Naive thymus-derived CD4-positive, alpha-beta T cell (primary cell): Measurements from ENCODE around the gene ORMDL3. TPM values are rescaled to one million over a fixed set of nuclear protein-coding genes. Genes with fewer than 3 reads are reported as not detected.
"Not testable (repeated sequence)": the region's sequence is repeated elsewhere in the genome, so short reads cannot be mapped to it uniquely, and the experiment has no call there.

ENCODE experiments used
- ATAC-seq: fragments of 150-1000 bp; cut with Tn5 transposase; 2 replicates; pipeline ENCODE4 v1.10.0; 2021; ENCODE audit warnings: mild to moderate bottlenecking, moderate library complexity
- CTCF ChIA-PET: fragments of 350-600 bp; sonication (Branson Sonifier 250); formaldehyde crosslinking; loops from one replicate; lab custom pipeline; 2021; ENCODE audit warnings: antibody characterized with exemption; lab: Charles Lee
- POLR2A ChIA-PET: fragments of 350-600 bp; sonication (Branson Sonifier 250); formaldehyde crosslinking; loops from one replicate; lab custom pipeline; 2021; ENCODE audit warnings: antibody characterized with exemption, inconsistent platforms; lab: Charles Lee
- DNase-seq, 9 donors: peaks; one replicate each; pipeline versions ENCODE4 v3.0.0 to v3.0.0-alpha.2; 2020 to 2022; ENCODE audit warnings: mixed read lengths in 1 of 9
- H3K27ac ChIP-seq: one replicate; pipeline ENCODE4 v1.7.0; 2013; ENCODE audit warnings: mild to moderate bottlenecking, low read depth, low read length, moderate library complexity
- H3K27me3 ChIP-seq, 2 donors: one replicate each; pipeline ENCODE4 v1.7.0; 2013; ENCODE audit warnings: low read length in 2 of 2, mild to moderate bottlenecking in 2 of 2, moderate library complexity in 2 of 2; ENCODE audit not compliant: control insufficient read depth in 2 of 2, insufficient read depth in 2 of 2
- H3K36me3 ChIP-seq, 3 experiments: 1 replicate in 2 of 3; 2 replicates in 1 of 3; pipeline ENCODE4 v1.7.0; 2013; ENCODE audit warnings: low read length in 3 of 3, mild to moderate bottlenecking in 3 of 3, moderate library complexity in 1 of 3; ENCODE audit not compliant: insufficient read depth in 3 of 3, control insufficient read depth in 2 of 3
- H3K4me1 ChIP-seq, 2 donors: one replicate each; pipeline ENCODE4 v1.7.0; 2013; ENCODE audit warnings: low read length in 2 of 2, mild to moderate bottlenecking in 2 of 2, moderate library complexity in 1 of 2; ENCODE audit not compliant: control insufficient read depth in 2 of 2, insufficient read depth in 2 of 2
- H3K4me3 ChIP-seq: 2 replicates; pipeline ENCODE4 v1.7.0; 2013; ENCODE audit warnings: mild to moderate bottlenecking, low read length
- H3K9me3 ChIP-seq, 3 experiments: 1 replicate in 2 of 3; 2 replicates in 1 of 3; pipeline ENCODE4 v1.7.0; 2013; ENCODE audit warnings: low read length in 3 of 3; ENCODE audit not compliant: control insufficient read depth in 2 of 3
- H3K27ac Mint-ChIP-seq, 9 donors: one replicate each; pipeline ENCODE4 v1.8.0; 2020 to 2022; ENCODE audit warnings: mixed read lengths in 9 of 9, mild to moderate bottlenecking in 8 of 9, moderate library complexity in 5 of 9, inconsistent platforms in 2 of 9
- H3K27me3 Mint-ChIP-seq, 5 donors: one replicate each; pipeline ENCODE4 v1.8.0; 2021 to 2022; ENCODE audit warnings: mixed read lengths in 5 of 5, mild to moderate bottlenecking in 1 of 5
- H3K36me3 Mint-ChIP-seq, 5 donors: one replicate each; pipeline ENCODE4 v1.8.0; 2020 to 2022; ENCODE audit warnings: mixed read lengths in 5 of 5, mild to moderate bottlenecking in 3 of 5, inconsistent platforms in 1 of 5
- H3K4me1 Mint-ChIP-seq, 7 donors: one replicate each; pipeline ENCODE4 v1.8.0; 2020 to 2022; ENCODE audit warnings: mixed read lengths in 7 of 7, mild to moderate bottlenecking in 3 of 7, inconsistent platforms in 1 of 7
- H3K4me3 Mint-ChIP-seq, 10 donors: one replicate each; pipeline ENCODE4 v1.8.0; 2020 to 2022; ENCODE audit warnings: mild to moderate bottlenecking in 10 of 10, mixed read lengths in 10 of 10, moderate library complexity in 6 of 10, inconsistent platforms in 2 of 10
- H3K9me3 Mint-ChIP-seq, 11 donors: one replicate each; pipeline ENCODE4 v1.8.0; 2020 to 2022; ENCODE audit warnings: mixed read lengths in 11 of 11, mild to moderate bottlenecking in 4 of 11, inconsistent platforms in 1 of 11, moderate library complexity in 1 of 11
- intact Hi-C, 2 donors: fragments of 100-400 bp; cut with micrococcal nuclease; formaldehyde crosslinking; loops; one replicate each; pipeline ENCODE4 v1.15.1; 2023
- polyA plus RNA-seq, 2 donors: library from polyadenylated mRNA; unstranded; fragments of 300-500 nt; fragmentation: Illumina TruSeq; gene quantifications; one replicate each; pipeline ENCODE4 v1.2.3, GENCODE V29; 2021
- total RNA-seq, 6 experiments: library from RNA in 5 of 6; stranded (reverse) in 5 of 6; gene quantifications; 1 replicate in 5 of 6; 2 replicates in 1 of 6; pipeline ENCODE4 v1.2.3 and lab custom pipeline; 2021 to 2026

Gene ORMDL3
- total and polyA plus RNA-seq, 7 experiments from 2014 or later: 77.6 to 205 (median 113) TPM

DNA sequence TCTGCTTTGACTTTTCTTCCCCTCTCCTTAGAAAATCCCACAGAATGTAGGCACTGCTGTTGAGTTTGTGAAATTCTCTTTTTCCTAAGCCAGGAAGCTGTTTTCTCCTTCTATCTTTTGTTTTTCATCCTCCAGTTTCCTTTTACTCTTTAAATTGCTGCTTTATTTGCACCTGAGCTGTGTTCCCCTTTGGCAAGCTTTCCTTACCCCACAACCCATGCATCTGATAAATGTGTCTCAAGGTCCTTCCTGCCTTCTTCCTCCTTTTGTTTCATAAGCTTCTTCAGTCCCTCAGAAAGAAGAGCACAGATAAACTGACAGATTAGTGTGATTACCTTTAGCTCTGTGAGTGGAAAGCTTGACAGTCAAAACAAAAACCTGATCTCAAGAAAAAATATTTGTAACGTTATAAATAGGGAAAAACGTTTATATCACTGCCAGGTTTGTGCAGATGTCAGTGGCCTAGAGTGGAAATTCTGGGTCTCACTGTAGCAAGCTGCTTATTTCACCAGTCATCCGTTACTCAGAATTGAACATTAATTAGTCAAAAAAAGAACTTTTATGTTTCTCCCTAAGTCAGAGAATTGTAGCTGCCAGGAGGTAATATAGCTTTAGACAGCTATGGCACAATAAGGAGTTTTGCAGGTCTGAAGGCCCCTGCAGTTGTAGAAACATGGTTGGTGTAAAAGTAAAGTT lies 32.6 kb downstream of the ORMDL3 start:
- H3K9me3 Mint-ChIP-seq: no peaks in the 10 kb centered on the region
- H3K4me1 ChIP-seq: no peaks in the 10 kb centered on the region
- ChIA-PET CTCF (interaction anchor here (0.7 to 1.2 kb wide), 4 partner anchors 9 to 643 kb away, joined by 3 read pairs; no protein-coding TSS in a partner anchor), POLR2A (interaction anchor here (0.9 to 1.2 kb wide), 3 partner anchors 14 to 32 kb away, joined by 3 to 6 read pairs (median 3); partner anchors contain the start of gene GSDMB)
- peaks cover 0 to 10% (median 0%) of the 10 kb centered on the region in 5 donors for H3K27me3 Mint-ChIP-seq
- no peak for DNase-seq
- H3K27ac ChIP-seq: no peak overlapping the region
- H3K4me3 Mint-ChIP-seq: no peak overlapping the region
- peaks cover 0 to 14% (median 3%) of the 10 kb centered on the region in 5 donors for H3K36me3 Mint-ChIP-seq
- ATAC-seq: no peak
- H3K4me3 ChIP-seq: no peak overlapping the region
- peak overlapping the region in 5 of 9 donors; percentile 10 to 52 (median 12) for H3K27ac Mint-ChIP-seq
- intact Hi-C loops: no loop called here
- H3K36me3 ChIP-seq: no peaks in the 10 kb centered on the region
- H3K4me1 Mint-ChIP-seq: peaks cover 4 to 11% (median 10%) of the 10 kb centered on the region in 7 donors
- no peaks in the 10 kb centered on the region for H3K9me3 ChIP-seq
- H3K27me3 ChIP-seq: no peaks in the 10 kb centered on the region

DNA sequence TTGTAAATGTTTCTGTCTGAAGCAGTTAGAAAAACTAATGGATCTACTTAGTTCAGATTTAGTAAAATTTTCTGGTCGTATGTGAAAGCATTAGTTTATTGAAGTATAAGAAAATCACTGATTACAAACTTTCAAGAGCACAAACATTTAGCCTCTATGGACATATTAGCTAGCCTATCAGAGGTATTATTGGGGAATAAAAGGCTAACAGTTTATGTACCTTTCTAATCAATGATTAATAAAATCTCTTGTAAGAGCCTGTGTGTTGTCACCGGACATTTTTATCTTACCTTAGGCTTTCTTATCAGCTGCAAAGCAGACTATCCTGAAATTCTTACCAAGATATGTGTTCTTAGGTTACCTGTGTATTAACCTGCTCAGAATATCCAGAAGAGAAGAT lies 38.2 kb downstream of the ORMDL3 start:
- ChIA-PET POLR2A (interaction anchor here (0.7 kb wide), 1 partner anchor 19 kb away, joined by 5 read pairs; no protein-coding TSS in a partner anchor), CTCF (no interaction called here)
- intact Hi-C loops: no loop called here
- Mint-ChIP-seq H3K4me1 (peaks cover 0 to 4% (median 0%) of the 10 kb centered on the region in 7 donors), H3K27me3 (peaks cover 5 to 45% (median 9%) of the 10 kb centered on the region in 5 donors), H3K36me3 (peaks cover 0 to 3% (median 0%) of the 10 kb centered on the region in 5 donors), H3K4me3 (no peak overlapping the region), H3K27ac (no peak overlapping the region), H3K9me3 (no peaks in the 10 kb centered on the region)
- Histone ChIP-seq H3K9me3 (no peaks in the 10 kb centered on the region), H3K27me3 (no peaks in the 10 kb centered on the region), H3K4me3 (no peak overlapping the region), H3K36me3 (no peaks in the 10 kb centered on the region), H3K27ac (no peak overlapping the region), H3K4me1 (no peaks in the 10 kb centered on the region)
- ATAC-seq (no peak), DNase-seq (no peak)

DNA sequence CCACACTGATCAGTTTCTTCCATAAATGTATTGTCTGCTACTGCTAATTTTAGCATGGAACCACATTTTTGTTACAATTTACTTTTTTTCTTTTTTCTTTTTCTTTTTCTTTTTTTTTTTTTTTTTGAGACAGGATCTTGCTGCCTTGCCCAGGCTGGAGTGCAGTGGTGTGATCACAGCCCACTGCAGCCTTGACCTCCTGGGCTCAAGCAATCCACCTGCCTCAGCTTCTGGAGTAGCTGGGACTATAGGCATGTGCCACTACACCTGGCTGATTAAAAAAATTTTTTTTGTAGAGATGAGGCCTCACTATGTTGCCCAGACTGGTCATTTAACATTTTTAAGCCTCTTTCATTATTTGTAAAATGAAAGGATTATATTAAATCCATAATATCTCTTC lies 40.3 kb downstream of the ORMDL3 start:
- Histone ChIP-seq H3K4me3 (no peak overlapping the region), H3K27me3 (no peaks in the 10 kb centered on the region), H3K9me3 (no peaks in the 10 kb centered on the region), H3K4me1 (no peaks in the 10 kb centered on the region), H3K36me3 (no peaks in the 10 kb centered on the region), H3K27ac (no peak overlapping the region)
- ChIA-PET CTCF (interaction anchor here (0.6 to 0.7 kb wide), 2 partner anchors 100 to 153 kb away, joined by 4 to 5 read pairs; no protein-coding TSS in a partner anchor), POLR2A (interaction anchor here (0.7 to 1.2 kb wide), 2 partner anchors 14 to 95 kb away, joined by 5 to 6 read pairs; no protein-coding TSS in a partner anchor)
- Mint-ChIP-seq H3K27ac (no peak overlapping the region), H3K36me3 (peaks cover 0 to 3% (median 0%) of the 10 kb centered on the region in 5 donors), H3K4me1 (peaks cover 0 to 1% (median 0%) of the 10 kb centered on the region in 7 donors), H3K27me3 (peaks cover 5 to 42% (median 9%) of the 10 kb centered on the region in 5 donors), H3K9me3 (no peaks in the 10 kb centered on the region), H3K4me3 (no peak overlapping the region)
- ATAC-seq (no peak), DNase-seq (no peak)
- intact Hi-C loops: no loop called here

DNA sequence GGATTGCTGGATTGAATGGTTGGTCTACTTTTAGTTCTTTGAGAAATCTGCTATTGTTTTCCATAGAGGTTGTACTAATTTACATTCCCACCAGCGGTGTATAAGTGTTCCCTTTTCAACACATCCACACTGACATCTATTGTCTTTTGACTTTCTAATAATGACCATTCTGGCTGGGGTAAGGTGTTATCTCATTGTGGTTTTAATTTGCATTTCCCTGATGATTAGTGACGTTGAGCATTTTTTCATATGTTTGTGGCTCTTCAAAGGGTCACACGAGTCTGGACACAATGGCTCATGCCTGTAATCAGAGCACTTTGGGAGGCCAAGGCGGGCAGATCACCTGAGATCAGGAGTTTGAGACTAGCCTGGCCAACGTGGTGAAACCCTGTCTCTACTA lies 41.3 kb downstream of the ORMDL3 start:
- intact Hi-C loops, DNase-seq, H3K9me3 ChIP-seq, H3K4me3 ChIP-seq, H3K4me1 Mint-ChIP-seq, H3K36me3 Mint-ChIP-seq, CTCF ChIA-PET, H3K4me3 Mint-ChIP-seq, H3K36me3 ChIP-seq, H3K27ac Mint-ChIP-seq, H3K4me1 ChIP-seq, ATAC-seq, H3K27me3 ChIP-seq, H3K9me3 Mint-ChIP-seq, H3K27ac ChIP-seq: not testable (repeated sequence)
- POLR2A ChIA-PET: interaction anchor here (1.2 kb wide), 1 partner anchor 13 kb away, joined by 5 read pairs; no protein-coding TSS in a partner anchor
- H3K27me3 Mint-ChIP-seq: peaks cover 5 to 40% (median 9%) of the 10 kb centered on the region in 5 donors

DNA sequence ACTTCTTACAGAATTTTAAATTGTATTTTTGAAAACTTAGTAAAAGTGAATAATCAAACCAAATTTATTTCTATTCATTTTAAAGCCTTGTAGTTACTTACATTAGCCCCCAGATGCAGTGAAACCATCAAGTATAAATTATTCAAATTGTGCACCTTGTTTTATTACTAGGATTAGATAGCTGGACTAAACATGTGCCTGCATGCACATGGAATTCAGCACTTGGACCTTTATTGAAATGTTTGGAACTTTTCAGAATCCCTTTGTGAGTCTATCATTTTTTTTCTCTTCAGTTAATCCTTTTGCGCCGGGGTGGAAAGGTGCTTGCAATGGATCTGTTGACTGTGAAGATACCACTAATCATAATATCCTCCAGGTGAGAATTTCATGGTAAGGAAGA lies 54.6 kb downstream of the ORMDL3 start:
- ChIA-PET POLR2A (interaction anchor here (1.0 to 3.0 kb wide), 7 partner anchors 8 to 108 kb away, joined by 4 to 13 read pairs (median 4); partner anchors contain the start of genes LRRC3C, ORMDL3 and PSMD3), CTCF (interaction anchor here (0.6 to 3.4 kb wide), 22 partner anchors 11 to 373 kb away, joined by 3 to 24 read pairs (median 4); partner anchors contain the start of gene PSMD3)
- H3K4me1 Mint-ChIP-seq: peaks cover 2 to 13% (median 11%) of the 10 kb centered on the region in 7 donors
- no peak overlapping the region for H3K27ac Mint-ChIP-seq
- no peaks in the 10 kb centered on the region for H3K27me3 ChIP-seq
- H3K4me3 Mint-ChIP-seq: no peak overlapping the region
- peaks cover 0 to 22% (median 0%) of the 10 kb centered on the region in 5 donors for H3K27me3 Mint-ChIP-seq
- ATAC-seq: peak; percentile 57
- H3K27ac ChIP-seq: no peak overlapping the region
- H3K36me3 ChIP-seq: no peaks in the 10 kb centered on the region
- DNase-seq: peak in 1 of 9 donors; percentile 25
- no peaks in the 10 kb centered on the region for H3K4me1 ChIP-seq
- H3K4me3 ChIP-seq: no peak overlapping the region
- intact Hi-C loops: loop anchor here in 1 of 2 donors (1.0 to 10.0 kb wide), 5 partner anchors 54 to 292 kb away; partner anchors contain the start of gene PSMD3
- H3K9me3 Mint-ChIP-seq: no peaks in the 10 kb centered on the region
- no peaks in the 10 kb centered on the region for H3K9me3 ChIP-seq
- peaks cover 0 to 3% (median 0%) of the 10 kb centered on the region in 5 donors for H3K36me3 Mint-ChIP-seq

DNA sequence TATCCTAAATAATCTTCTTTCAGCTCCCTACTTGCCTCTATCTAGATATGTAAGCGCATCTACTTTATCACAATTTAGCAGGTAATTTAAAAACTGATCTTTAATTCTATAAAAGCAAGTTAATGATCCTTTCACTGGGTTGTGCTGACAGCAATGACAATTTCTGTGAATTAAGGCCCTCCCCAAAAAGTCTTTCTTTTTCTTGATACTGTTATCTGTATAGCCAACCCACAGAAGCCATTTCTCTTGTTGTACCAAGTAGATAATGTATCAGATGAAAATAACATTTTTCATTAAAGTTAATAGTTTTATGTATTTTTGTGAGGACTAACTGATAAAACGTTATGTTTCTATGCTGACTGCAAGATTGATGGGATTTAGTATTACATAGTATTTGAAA lies 55.6 kb downstream of the ORMDL3 start:
- ChIA-PET CTCF (interaction anchor here (1.5 to 3.4 kb wide), 5 partner anchors 50 to 248 kb away, joined by 3 to 24 read pairs (median 5); partner anchors contain the start of gene PSMD3), POLR2A (interaction anchor here (1.2 to 3.0 kb wide), 2 partner anchors 51 to 109 kb away, joined by 3 to 13 read pairs; partner anchors contain the start of gene PSMD3)
- DNase-seq (no peak), ATAC-seq (no peak)
- H3K9me3 Mint-ChIP-seq: no peaks in the 10 kb centered on the region
- peaks cover 9 to 23% (median 21%) of the 10 kb centered on the region in 7 donors for H3K4me1 Mint-ChIP-seq
- peaks cover 5 to 8% of the 10 kb centered on the region in 2 donors for H3K4me1 ChIP-seq
- intact Hi-C loops: loop anchor here in 1 of 2 donors (1.0 to 10.0 kb wide), 5 partner anchors 54 to 293 kb away; partner anchors contain the start of gene PSMD3
- H3K4me3 Mint-ChIP-seq: no peak overlapping the region
- no peak overlapping the region for H3K27ac ChIP-seq
- no peaks in the 10 kb centered on the region for H3K9me3 ChIP-seq
- peaks cover 0 to 3% (median 0%) of the 10 kb centered on the region in 5 donors for H3K36me3 Mint-ChIP-seq
- peaks cover 0 to 17% (median 0%) of the 10 kb centered on the region in 5 donors for H3K27me3 Mint-ChIP-seq
- no peaks in the 10 kb centered on the region for H3K27me3 ChIP-seq
- no peak overlapping the region for H3K4me3 ChIP-seq
- no peak overlapping the region for H3K27ac Mint-ChIP-seq
- H3K36me3 ChIP-seq: no peaks in the 10 kb centered on the region
